NCI-H345 treated with DMSO at 0.1 percent for 48 hours (cell line): ENCODE measurements around the gene GON4L.
"Not testable (repeated sequence)": the region's sequence is repeated elsewhere in the genome, so short reads cannot be mapped to it uniquely, and the experiment has no call there.

Source experiments
- DNase-seq: peaks from one replicate; lab custom pipeline; 2025; ENCODE audit not compliant: unreplicated experiment; lab: John Stamatoyannopoulos, UW

Gene GON4L

DNA sequence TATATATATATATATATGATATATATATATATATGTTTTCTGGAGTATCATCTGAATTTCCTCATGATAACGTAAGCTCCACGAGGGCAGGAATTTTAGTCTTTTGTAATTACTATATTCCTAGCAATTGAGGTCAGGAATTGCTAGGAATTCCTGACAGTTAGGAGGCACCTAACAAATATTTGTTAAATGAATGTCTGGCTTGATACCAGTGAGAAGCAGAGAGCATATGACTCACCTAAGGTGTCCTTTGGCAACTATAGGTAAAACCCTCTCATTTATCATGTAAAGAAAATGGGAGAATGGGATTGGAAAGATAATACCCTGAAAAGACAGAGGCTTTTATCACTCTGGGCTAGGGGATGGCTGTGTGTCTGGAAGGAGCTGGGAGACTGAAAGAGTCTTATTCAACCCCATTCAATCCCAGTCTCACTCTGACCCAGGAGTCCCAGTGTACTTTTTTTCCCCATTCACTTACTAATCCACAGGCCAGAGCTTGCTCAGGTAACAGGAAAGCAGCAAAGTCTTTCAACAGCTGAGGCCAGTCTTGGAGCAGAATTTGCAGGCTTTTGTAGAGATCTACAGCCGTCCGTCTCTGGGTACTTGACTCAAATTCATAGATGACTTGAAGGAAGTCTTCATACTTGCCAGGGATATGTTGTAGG, 96.9 kb downstream of the GON4L start:
- no peak for DNase-seq

DNA sequence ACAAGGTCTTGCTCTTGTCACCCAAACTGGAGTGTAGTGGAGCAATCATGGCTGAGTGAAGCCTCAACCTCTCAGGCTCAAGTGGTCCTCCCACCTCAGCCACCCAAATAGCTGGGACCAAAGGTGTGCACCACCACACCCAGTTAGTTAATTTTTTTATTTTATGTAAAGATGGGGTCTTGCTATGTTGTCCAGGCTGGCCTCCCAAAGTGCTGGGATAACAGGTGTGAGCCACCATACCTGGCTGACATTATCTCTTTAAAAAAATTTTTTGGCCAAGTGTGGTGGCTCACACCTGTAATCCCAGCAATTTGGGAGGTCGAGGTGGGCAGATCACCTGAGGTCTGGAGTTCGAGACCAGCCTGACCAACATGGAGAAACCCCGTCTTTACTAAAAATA, 98.0 kb downstream of the GON4L start:
- DNase-seq = not testable (repeated sequence)

DNA sequence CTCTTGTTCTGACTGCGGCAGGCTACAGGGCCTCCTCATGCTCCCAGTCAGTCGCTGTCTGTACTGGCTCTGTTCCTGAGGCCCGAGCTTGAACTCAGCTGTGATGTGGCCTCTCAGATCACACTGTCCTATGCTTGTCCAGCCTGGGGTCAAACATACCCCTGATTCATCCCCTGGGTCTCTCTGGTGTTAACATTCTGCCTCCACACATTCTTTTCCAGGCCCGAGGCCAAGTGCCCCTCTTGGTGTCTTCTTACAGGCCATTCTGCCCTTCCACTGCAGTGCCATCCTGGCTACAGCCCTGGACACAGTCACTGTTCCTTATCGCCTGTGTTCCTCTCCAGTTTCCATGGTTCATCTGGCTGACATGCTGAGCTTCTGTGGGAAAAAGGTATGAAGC, 108.9 kb downstream of the GON4L start:
- not testable (repeated sequence) for DNase-seq

DNA sequence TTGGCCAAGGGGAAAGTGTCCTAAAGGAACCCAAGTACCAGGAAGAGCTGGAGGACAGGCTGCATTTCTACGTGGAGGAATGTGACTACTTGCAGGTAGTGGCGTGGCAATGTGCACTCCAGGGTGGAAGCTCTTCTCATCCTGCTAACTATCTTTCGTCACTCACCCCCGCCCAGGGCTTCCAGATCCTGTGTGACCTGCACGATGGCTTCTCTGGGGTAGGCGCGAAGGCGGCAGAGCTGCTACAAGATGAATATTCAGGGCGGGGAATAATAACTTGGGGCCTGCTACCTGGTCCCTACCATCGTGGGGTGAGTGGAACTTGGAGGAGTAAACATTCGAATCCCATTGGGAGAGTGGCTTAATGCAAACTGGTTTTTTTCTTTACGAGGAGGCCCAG, 109.4 kb downstream of the GON4L start:
- DNase-seq = not testable (repeated sequence)

DNA sequence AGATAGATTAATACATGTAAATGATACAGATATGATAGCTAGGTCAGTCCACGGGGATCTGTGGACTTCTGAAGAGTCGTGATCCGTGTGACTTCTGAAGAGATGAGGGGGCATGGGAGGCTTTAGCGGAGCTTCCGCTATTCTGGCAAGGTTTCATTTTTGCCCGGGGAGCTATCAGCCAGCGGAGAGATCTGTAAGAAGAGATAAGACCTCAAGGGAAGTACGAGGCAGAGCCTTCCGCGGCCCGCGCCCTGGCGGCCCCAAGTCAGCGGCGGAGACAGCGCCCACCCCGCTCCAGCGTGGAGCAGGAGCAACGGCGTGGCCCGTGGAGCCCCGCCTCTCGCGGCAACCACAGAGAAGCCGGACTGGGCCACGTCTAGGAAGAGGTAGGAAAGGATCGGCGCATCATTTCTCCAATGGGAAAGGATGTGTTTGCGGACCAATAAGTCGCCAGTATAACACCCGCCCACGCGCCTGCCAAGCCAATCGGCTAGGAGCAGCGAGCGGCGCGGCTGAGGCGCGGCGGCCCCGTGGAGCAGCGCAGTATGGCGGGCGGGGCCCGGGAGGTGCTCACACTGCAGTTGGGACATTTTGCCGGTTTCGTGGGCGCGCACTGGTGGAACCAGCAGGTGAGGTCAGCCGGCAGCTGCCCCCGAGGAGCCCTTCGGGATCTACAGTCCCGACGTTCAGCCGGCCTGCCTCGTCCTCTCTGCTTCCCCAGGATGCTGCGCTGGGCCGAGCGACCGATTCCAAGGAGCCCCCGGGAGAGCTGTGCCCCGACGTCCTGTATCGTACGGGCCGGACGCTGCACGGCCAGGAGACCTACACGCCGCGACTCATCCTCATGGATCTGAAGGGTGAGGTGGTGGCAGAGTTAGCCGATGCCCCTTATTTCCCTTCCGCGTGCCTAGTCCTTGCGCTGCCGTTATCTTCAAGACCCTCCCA, 111.5 kb downstream of the GON4L start:
- peak; percentile 99 for DNase-seq

DNA sequence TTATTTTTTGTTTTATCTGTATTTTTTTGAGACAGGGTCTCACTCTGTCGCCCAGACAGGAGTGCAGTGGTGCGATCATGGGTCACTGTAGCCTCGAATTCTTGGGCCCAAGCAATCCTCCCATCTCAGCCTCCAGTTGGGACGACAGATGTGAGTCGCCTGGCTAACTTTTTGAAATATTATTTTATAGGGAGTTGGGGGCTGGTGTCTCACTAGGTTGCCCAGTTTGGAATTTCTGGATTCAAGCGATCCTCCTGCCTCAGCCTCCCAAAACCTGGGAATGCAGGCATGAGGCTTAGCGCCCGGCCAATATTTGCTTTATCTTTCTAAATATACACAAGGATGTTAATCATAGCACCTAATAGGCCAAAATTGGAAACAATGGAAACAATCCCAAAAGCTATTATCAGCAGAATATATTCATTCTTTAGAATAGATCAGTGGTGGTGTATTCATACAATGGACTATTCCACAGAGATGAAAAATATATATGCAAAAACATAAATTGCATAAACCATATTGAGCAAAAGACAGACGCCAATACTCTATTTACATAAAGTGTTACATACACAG, 112.2 kb downstream of the GON4L start:
- DNase-seq = no peak

DNA sequence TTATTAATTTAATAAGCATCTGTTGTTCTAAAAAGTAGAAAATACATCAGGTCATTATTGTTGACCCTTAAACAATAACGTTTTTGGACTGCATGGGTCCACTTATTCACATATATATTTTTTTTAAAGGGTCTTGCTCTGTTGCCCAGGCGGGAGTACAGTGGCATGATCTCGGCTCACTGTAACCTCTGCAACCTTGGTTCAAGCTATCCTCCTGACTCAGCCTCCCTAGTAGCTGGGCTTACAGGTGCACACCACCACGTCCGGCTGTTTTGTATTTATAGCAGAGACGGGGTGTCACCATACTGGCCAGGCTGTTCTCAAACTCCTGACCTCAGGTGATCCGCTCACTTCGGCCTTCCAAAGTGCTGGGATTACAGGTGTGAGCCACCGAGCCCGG, 115.1 kb downstream of the GON4L start:
- DNase-seq = no peak

DNA sequence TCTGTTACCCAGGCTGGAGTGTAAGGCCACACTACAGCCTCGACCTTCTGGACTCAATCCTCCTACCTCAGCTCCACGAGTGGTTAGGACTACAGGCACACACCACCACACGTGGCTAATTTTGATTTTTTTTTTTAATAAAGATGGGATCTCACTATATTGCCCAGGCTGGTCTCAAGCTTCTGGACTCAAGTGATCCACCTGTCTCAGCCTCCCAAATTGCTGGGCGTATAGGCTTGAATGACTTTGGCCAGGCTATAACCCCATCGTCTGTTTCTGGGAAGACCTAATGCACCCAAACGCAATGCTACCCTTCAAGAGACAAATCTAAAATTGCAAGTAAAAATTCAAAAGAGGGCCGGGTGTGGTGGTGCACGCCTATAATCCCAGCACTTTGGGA, 116.0 kb downstream of the GON4L start:
- no peak for DNase-seq

DNA sequence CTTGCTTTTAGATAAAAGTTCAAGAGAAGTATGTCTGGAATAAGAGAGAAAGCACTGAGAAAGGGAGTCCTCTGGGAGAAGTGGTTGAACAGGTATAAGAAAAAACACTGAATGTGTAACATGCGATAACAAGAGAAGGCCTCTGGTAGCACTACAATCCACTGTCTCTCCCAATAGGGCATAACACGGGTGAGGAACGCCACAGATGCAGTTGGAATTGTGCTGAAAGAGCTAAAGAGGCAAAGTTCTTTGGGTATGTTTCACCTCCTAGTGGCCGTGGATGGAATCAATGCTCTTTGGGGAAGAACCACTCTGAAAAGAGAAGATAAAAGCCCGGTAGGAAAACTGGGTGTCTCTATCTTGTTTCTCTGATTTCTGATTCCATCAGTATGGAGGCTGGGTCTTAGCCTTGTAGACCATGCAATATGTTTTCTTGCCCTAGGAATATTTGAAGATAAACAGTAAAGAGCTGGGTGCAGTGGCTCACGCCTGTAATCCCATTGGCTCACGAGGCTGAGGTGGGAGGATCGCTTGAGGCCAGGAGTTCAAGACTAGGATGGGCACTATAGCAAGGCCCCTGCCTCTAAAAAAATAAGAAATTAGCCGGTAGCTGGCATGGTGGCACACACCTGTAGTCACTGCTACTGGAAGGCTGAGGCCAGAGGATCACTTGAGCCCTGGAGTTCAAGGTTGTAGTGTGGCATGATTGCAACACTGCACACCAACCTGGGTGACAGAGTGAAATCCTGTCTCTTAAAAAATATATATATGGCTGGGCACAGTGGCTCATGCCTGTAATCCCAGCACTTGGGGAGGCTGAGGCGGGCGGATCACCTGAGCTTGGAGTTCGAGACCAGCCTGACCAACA, 127.7 kb downstream of the GON4L start:
- DNase-seq = no peak

DNA sequence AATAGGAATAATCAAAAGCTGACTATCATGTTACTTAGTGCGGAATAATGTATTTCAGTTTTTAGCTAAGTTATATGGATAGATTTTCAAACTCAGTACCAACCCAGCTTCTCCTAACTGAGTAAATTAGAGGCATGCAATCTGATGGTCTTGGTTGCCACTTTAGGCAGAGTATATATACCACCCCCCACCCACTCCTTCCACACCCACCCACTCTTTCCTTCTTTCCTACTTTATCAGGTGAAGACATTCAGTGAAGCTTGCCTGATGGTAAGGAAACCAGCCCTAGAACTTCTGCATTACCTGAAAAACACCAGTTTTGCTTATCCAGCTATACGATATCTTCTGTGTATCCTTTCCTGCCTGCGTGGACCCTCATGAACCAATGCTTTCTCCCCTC, 131.9 kb downstream of the GON4L start:
- no peak for DNase-seq

DNA sequence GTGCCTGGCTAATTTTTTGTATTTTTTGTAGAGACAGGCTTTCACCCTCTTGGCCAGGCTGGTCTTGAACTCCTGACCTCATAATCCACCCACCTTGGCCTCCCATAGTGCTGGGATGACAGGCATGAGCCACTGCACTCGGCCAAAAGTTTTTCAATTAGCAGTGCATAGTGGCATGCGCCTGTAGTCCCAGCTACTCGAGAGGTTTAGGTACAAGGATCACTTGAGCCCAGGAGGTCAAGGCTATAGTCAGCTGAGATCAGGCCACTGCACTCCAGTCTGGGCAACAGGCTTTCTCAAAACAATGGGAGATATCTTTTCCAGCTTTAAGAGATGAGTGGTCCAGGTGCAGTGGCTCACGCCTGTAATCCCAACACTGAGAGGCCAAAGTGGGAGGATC, 137.3 kb downstream of the GON4L start:
- DNase-seq = no peak

DNA sequence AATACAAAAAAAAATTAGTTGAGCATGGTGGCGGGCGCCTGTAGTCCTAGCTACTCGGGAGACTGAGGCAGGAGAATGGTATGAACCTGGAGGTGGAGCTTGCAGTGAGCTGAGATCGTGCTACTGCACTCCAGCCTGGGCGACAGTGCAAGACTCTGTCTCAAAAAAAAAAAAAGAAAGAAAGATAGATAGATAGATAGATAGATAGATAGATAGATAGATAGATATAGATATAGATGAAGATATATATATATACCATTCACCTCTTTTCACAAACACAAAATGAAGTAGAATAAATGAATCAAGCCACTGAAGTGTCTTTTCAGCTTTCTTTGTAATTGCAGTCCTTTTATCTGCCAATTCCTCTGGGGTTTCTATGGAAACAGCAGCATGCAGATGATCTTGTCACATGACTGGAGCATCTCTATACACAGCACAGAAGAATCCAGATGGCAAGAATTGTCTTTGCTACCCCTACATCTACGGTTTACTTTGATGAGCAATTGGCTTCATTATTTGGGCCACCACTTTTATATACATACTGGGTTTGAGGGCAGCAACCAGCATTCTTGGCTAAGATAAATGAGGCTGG, 138.4 kb downstream of the GON4L start:
- not testable (repeated sequence) for DNase-seq

DNA sequence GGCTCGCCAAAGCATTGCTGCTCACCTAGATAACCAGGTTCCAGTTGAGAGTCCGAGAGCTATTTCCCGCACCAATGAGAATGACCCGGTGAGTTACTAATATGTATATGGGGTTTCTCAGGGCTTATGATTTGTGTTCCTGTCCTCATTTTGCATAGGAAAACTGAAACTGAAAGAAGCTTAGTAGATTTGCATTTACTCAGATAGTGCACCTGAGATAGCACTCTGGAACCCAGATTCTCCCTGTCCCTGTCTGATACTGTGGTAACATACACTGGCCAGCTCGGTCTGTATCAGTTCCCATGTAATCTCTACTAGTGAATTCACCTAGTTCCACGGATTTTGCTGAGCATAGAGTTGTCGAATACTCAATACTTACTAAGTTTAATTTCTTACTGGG, 140.0 kb downstream of the GON4L start:
- DNase-seq = no peak

DNA sequence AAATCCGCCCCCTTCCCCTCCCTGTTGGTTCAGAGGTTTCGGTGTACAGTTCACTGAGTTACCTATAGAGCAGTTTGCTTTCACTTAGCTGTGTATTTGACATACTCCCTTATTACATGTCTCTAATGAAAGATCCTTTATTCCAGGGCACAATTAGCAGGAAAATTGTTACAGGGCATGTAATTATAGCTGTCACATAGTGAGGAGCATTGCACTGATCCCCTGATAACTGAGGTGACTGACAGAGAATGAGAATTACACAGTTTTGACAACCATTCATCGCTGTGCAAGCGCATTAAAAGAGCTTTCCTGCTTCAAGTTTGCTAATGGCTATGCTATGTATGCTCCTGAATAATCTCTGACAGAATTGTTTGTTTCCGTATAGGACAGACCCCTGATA, 141.2 kb downstream of the GON4L start:
- no peak for DNase-seq

DNA sequence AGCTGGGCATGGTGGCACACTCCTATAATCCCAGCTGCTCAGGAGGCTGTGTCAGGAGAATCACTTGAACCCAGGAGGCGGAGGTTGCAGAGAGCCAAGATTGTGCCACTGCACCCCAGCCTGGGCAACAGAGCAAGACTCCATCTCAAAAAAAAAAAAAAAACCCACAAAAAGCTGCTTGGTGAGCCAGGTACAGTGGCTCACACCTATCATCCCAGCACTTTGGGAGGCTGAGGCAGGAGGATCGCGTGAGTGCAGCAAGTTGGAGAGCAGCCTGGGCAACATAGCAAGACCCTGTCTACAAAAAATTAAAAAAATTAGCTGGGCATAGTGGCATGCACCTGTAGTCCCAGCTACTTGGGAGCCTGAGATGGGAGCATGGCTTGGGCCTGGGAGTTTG, 142.0 kb downstream of the GON4L start:
- not testable (repeated sequence) for DNase-seq

DNA sequence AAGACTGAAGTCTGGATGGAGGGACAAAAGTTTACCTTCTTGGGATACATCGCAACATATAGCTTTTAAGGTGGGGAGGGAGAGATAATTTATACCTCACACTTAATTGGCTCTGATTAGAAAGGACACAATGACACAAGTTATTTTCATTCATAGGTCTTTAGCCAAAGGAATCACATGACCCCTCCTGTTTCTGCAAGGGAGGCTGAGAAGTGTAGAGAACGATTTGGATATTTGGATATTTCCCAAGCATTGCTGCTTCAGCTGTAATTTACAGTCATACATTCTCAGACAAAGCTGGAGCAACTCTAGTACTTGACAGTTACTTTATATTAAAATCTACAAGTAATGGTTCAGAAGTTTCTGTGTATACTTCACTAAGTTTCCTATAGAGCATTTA, 143.9 kb downstream of the GON4L start:
- DNase-seq = no peak

DNA sequence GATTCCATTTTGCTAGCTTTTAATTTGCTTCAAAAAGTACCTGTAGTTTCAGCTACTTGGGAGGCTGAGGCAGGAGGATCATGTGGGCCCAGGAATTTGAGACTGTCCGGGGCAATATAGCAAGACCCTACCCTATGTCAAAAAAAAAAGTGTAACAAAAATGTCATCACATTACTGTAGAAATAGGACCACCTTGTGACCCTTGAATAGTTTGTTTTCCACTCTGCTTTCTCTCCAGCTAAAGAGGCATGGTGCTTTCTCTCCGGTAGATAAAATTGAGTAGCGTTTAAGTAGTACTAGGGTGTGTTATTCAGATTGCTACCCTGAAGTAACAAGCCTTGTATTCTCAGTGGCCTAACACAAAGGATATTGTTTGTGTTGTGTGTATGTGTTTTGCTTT, 144.4 kb downstream of the GON4L start:
- DNase-seq = not testable (repeated sequence)

DNA sequence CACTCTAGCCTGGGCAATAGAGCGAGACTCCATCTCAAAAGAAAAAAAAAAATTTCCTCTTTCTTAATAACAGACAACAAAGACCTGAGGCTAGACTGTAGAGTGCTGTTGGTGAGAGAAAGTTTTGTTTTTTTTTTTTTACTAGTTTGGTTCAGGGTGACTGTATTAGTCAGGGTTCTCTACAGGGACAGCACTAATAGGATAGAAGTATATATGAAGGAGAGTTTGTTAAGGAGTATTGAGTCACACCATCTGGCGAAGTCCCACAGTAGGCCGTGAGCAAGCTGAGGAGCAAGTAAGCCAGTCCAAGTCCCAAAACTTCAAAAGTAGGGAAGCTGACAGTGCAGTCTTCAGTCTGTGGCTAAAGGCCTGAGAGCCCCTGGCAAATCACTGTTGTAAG, 145.6 kb downstream of the GON4L start:
- DNase-seq = not testable (repeated sequence)

DNA sequence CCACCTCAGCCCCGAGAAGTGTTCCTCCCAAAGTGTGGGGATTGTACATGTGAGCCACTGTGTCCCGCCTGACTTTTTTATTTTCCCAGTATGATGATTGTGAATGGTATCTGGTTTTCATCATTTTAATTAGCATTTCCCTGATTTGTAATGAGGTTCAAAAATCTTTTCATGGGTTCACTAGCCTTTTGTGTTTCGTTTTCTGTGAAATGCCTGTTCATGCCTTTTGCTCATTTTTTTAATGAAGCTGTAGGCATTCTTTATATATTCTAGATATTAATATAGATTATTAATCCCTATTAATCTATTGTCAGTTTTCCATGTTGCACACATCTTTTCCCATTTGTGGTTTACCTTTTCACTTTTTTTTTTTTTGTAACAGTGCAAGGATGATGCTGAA, 147.6 kb downstream of the GON4L start:
- no peak for DNase-seq

DNA sequence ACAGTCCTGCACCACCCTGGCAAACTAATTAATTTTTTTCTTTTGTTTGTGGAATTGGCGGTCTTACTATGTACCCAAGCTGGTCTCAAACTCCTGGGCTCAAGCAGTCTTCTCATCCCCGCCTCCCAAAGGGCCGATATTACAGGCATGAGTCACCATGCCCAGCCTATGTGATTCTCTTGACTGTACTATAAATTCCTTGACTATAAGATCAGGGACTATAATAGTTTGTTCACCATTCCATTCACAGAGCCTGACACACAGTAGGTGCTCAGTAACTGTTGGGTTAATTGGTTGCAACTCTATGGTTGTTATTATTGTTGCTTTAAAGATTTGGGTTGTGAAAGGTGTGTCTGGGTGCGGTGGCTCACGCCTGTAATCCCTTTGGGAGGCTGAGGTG, 150.9 kb downstream of the GON4L start:
- no peak for DNase-seq

DNA sequence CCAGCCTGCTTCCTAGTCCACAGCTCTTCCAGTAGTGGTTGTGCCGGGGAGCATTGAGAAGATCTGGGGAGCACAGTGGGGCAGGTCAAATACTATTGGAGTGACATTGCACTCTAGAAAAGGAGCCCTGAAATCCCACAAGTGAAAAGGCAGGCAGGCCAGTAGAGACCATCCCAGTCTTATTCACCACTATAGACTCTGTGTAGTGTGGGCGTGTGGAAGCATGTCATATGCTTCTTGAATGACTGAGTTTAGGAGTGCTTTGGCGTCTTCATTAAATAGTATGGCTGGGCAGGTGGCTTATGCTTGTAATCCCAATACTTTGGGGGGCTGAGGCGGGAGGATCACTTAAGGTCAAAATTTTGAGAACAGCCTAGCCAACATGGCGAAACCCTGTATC, 152.6 kb downstream of the GON4L start:
- not testable (repeated sequence) for DNase-seq
